Mesendoderm (in vitro differentiated cells): Measurements from ENCODE around the gene CPNE7.

ENCODE experiments used
- DNase-seq: peaks from one replicate; pipeline ENCODE4 v3.0.0; 2013
- H2AK5ac ChIP-seq: 2 replicates; pipeline ENCODE4 v1.6.1; 2013; ENCODE audit warnings: low read length, inconsistent platforms
- H2BK120ac ChIP-seq: 2 replicates; pipeline ENCODE4 v1.6.1; 2013; ENCODE audit warnings: low read depth, mild to moderate bottlenecking, low read length, moderate library complexity, mixed read lengths
- H2BK15ac ChIP-seq: replicated peaks from 2 replicates; pipeline ENCODE4 v1.6.1; 2013; ENCODE audit warnings: low read depth, mild to moderate bottlenecking, moderate library complexity
- H2BK5ac ChIP-seq: 2 replicates; pipeline ENCODE4 v1.6.1; 2013; ENCODE audit warnings: low read length, inconsistent platforms
- H3K18ac ChIP-seq: 2 replicates; pipeline ENCODE4 v1.6.1; 2013; ENCODE audit warnings: mild to moderate bottlenecking, low read length, mixed read lengths
- H3K23ac ChIP-seq: one replicate; pipeline ENCODE4 v1.6.1; 2013; ENCODE audit warnings: low read length
- H3K27ac ChIP-seq: 2 replicates; pipeline ENCODE4 v1.5.1; 2013; ENCODE audit warnings: low read depth, mild to moderate bottlenecking, inconsistent platforms, low read length, moderate library complexity
- H3K27me3 ChIP-seq: 2 replicates; pipeline ENCODE4 v1.6.1; 2013; ENCODE audit warnings: low read length, control low read depth, mild to moderate bottlenecking, inconsistent platforms; ENCODE audit not compliant: insufficient read depth, poor library complexity
- H3K36me3 ChIP-seq: 2 replicates; pipeline ENCODE4 v1.6.1; 2013; ENCODE audit warnings: low read length, inconsistent platforms; ENCODE audit not compliant: control insufficient read depth, insufficient read depth
- H3K4ac ChIP-seq: one replicate; pipeline ENCODE4 v1.6.1; 2013; ENCODE audit warnings: low read depth, mild to moderate bottlenecking, low read length, moderate library complexity
- H3K4me1 ChIP-seq: 2 replicates; pipeline ENCODE4 v1.6.1; 2013; ENCODE audit warnings: low read depth, low read length, inconsistent platforms; ENCODE audit not compliant: control insufficient read depth
- H3K4me2 ChIP-seq: 2 replicates; pipeline ENCODE4 v1.6.1; 2013; ENCODE audit warnings: low read length
- H3K4me3 ChIP-seq: 2 replicates; pipeline ENCODE4 v1.5.1; 2013; ENCODE audit warnings: mild to moderate bottlenecking, low read length
- H3K56ac ChIP-seq: one replicate; pipeline ENCODE4 v1.6.1; 2013; ENCODE audit warnings: low read length
- H3K79me1 ChIP-seq: 2 replicates; pipeline ENCODE4 v1.6.1; 2013; ENCODE audit warnings: low read length, inconsistent platforms
- H3K79me2 ChIP-seq: 2 replicates; pipeline ENCODE4 v1.6.1; 2013; ENCODE audit warnings: mild to moderate bottlenecking, low read length; ENCODE audit not compliant: control insufficient read depth, insufficient read depth
- H3K9ac ChIP-seq: 2 replicates; pipeline ENCODE4 v1.6.1; 2013; ENCODE audit warnings: low read length, inconsistent platforms
- H4K5ac ChIP-seq: one replicate; pipeline ENCODE4 v1.6.1; 2013; ENCODE audit warnings: low read length
- H4K8ac ChIP-seq: one replicate; pipeline ENCODE4 v1.6.1; 2013; ENCODE audit warnings: low read depth, mild to moderate bottlenecking, control low read depth, low read length, moderate library complexity
- WGBS: extraction: QIAGEN DNeasy Blood & Tissue Kit; methylation state at CpG from one replicate; pipeline ENCODE4 v1.1.7; 2013; ENCODE audit warnings: low lambda C conversion rate, missing lambda C conversion rate; ENCODE audit not compliant: insufficient coverage; ENCODE audit errors: extremely low coverage; 5-methylcytosine and 5-hydroxymethylcytosine counted together

CPNE7 gene

DNA sequence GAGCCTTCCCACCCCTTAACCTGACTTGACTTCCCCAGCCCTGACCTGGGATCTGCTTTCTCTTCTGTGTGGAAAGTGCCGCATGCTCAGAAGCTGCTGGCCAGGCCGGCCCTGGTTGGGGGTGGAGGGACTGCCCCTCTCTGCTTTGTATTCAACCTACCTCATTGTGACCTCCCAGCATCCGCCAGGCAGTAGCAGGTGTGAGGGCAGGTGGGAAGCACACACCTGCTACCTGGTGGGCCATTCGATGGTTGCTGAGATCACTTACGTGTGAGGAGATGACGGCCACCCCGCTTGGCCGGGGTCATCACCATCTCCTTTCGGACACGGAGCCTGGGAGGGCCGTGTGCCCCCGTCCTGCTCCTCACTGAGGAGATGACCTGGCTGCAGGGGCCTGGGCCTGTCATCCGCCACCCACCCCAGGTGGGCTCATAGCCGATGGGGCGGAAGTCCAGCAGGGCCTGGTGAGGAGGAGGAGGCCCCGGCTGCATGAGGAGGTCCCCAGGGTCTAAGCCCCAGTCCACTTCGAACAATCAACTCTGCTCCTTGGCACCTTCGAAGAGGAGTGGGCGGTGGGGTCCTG is 7.1 kb downstream of the CPNE7 start:
- WGBS, result no CpG with 5 or more reads among the region's 19 CpGs
- H2AK5ac ChIP-seq, result no peak overlapping the region
- no peak overlapping the region for H3K9ac ChIP-seq

DNA sequence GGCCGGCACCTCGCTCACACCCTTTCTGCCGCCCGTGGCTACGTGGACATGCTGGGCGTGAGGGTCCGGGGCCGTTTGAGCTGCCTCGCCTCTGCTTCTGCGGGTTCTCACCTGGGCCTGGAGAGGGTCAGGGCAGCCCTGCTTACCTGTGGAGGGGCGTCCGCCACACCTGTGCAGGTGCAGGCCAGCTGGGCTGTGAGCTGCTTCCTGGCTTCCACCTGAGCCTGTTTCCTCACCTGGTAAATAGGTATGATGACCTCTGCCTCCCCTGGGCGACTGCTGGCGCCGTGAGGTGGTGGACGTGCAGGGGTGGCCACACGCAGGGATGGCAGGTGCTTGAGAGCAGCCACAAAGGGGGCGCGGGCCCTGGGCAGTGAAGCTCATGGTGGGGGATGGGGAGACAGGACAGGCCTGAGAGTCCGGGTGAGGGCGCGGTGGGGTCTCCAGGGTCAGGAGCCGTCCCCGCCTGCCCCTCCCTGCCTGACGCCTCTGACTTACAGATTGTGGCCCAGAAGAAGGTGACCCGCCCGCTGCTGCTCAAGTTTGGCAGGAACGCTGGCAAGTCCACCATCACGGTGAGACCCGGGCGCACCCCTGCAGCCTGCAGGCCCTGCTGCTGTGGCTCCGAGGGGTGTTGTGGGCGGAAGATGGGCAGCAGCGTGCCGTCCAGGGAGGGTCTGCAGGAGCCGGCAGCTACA is 7.8 kb downstream of the CPNE7 start:
- Histone ChIP-seq H2BK5ac (no peak overlapping the region), H3K79me1 (no peaks in the 10 kb centered on the region), H2BK120ac (no peak overlapping the region), H3K27ac (no peak overlapping the region), H4K5ac (no peak overlapping the region), H3K79me2 (no peaks in the 10 kb centered on the region), H3K4ac (no peak overlapping the region), H2AK5ac (no peak overlapping the region), H3K9ac (no peak overlapping the region), H2BK15ac (no peak overlapping the region), H3K27me3 (no peaks in the 10 kb centered on the region), H3K36me3 (no peaks in the 10 kb centered on the region), H3K4me3 (no peak overlapping the region), H3K23ac (no peak overlapping the region), H3K4me1 (no peaks in the 10 kb centered on the region), H3K4me2 (no peak overlapping the region), H4K8ac (no peak overlapping the region), H3K18ac (no peak overlapping the region), H3K56ac (no peak overlapping the region)
- WGBS, result no CpG with 5 or more reads among the region's 36 CpGs
- DNase-seq, result no peak

More for the DNA sequence above, 7.1 kb downstream of the CPNE7 start:
- H3K27me3 ChIP-seq, result no peaks in the 10 kb centered on the region
- no peak overlapping the region for H3K4me3 ChIP-seq
- H2BK15ac ChIP-seq, result no peak overlapping the region
- no peak for DNase-seq
- no peaks in the 10 kb centered on the region for H3K4me1 ChIP-seq
- no peak overlapping the region for H3K23ac ChIP-seq
- H3K79me1 ChIP-seq, result no peaks in the 10 kb centered on the region
- no peak overlapping the region for H3K4ac ChIP-seq
- H2BK5ac ChIP-seq, result no peak overlapping the region
- H4K8ac ChIP-seq, result no peak overlapping the region
- no peak overlapping the region for H3K18ac ChIP-seq
- no peaks in the 10 kb centered on the region for H3K79me2 ChIP-seq
- no peak overlapping the region for H4K5ac ChIP-seq
- H3K56ac ChIP-seq, result no peak overlapping the region
- no peak overlapping the region for H3K27ac ChIP-seq
- no peak overlapping the region for H3K4me2 ChIP-seq
- no peak overlapping the region for H2BK120ac ChIP-seq
- no peaks in the 10 kb centered on the region for H3K36me3 ChIP-seq

DNA sequence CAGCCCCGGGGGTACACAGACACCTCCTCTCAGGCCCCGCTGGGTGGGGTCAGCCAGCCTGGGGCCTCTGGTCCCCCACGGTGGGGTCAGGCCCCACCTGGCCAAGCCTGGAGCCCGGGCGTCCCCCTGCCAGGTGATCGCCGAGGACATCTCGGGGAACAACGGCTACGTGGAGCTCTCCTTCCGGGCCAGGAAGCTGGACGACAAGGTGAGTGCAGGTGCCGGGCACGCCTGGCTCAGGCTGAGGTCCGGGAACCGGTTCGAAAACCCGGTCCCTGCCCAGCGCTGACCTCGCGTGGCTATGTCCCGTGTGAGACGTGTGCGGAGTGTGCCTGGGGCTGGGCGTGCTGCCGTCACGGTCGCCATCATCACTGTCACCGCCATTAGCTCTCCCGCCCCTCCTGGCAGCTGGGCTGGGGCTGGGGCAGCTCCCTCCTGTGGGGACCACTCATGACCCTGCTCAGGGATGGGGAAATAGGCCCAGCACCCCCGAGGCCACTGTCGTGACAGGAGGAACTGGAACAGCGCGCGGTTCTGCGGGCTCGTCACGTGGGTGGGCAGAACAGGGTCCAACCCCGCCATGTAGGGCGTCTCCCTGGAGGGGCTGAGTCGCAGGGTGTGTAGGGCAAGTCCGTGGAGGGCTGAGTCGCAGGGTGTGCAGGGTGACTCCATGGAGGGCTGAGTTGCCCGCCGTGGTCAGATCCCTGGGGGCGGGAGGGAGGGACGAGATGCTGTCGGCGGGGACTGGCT is 8.5 kb downstream of the CPNE7 start:
- no peak overlapping the region for H2BK120ac ChIP-seq
- no peak overlapping the region for H3K4me2 ChIP-seq
- H3K79me1 ChIP-seq, result no peaks in the 10 kb centered on the region
- no peak overlapping the region for H3K56ac ChIP-seq
- H2AK5ac ChIP-seq, result no peak overlapping the region
- no peak overlapping the region for H2BK5ac ChIP-seq
- H3K23ac ChIP-seq, result no peak overlapping the region
- no peak overlapping the region for H3K18ac ChIP-seq
- no peak overlapping the region for H3K27ac ChIP-seq
- no peak overlapping the region for H4K5ac ChIP-seq
- H3K4ac ChIP-seq, result no peak overlapping the region
- H3K4me3 ChIP-seq, result no peak overlapping the region
- no peaks in the 10 kb centered on the region for H3K79me2 ChIP-seq
- H3K9ac ChIP-seq, result no peak overlapping the region
- H3K27me3 ChIP-seq, result no peaks in the 10 kb centered on the region
- DNase-seq, result no peak
- no peak overlapping the region for H2BK15ac ChIP-seq
- no peaks in the 10 kb centered on the region for H3K36me3 ChIP-seq
- no peaks in the 10 kb centered on the region for H3K4me1 ChIP-seq
- H4K8ac ChIP-seq, result no peak overlapping the region
- WGBS, result no CpG with 5 or more reads among the region's 49 CpGs

DNA sequence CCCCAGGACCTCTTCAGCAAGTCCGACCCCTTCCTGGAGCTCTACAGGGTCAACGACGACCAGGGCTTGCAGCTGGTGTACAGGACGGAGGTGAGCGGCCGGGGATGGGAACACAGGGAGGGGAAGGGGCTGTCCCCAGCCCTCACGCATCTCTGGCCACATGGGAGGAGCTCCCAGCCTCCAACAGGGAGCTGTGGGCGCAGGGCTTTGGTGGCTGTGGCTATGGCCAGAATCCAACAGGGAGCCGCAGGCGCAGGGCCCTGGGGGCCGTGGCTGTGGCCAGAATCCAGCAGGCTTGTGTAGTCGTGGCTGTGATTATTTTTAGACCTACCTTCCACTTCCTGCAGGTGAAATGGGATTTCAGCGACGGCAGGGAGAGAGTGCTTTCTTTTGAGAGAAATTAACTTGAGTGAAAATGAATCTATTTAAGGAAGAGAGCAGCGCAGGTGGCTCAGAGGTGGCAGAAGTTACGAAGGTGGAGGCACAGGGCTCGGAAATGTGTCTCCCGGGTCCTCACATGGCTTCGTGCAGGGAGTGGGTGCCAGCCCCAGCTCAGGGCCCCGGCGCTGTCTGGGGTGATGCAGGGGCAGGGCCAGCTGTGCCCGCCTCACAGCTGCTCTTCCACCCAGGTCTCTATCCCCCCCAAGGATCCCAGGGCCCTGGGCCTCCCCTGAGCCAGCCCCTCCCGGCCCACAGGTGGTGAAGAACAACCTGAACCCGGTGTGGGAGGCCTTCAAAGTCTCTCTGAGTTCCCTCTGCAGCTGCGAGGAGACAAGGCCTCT is 9.4 kb downstream of the CPNE7 start:
- Histone ChIP-seq H2BK5ac (no peak overlapping the region), H3K4me3 (no peak overlapping the region)

DNA sequence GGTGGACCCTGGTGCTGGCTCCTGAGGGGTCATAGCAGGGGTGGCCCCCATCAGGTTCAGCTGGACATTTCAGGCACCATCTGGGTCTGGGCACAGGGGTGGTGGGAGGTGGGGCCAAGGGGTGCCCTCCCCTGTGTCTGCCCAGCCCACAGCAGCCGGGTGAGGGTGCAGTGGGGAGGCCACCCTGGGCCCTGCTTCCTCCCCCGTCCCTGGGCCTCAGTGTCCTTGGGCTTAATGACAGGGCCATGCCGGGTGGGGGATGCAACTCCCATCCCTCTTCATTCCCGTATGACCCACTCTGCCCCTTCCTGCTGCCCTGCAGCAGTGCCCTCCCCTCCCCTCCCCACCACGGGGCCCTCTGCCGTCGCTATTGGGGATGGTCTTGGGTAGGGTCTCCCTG is 10.7 kb downstream of the CPNE7 start:
- no CpG with 5 or more reads among the region's 7 CpGs for WGBS
- no peaks in the 10 kb centered on the region for H3K4me1 ChIP-seq
- no peaks in the 10 kb centered on the region for H3K79me1 ChIP-seq

More for the DNA sequence above, 9.4 kb downstream of the CPNE7 start:
- Histone ChIP-seq H3K56ac (no peak overlapping the region), H3K27ac (no peak overlapping the region), H3K9ac (no peak overlapping the region), H3K4me1 (no peaks in the 10 kb centered on the region), H4K8ac (no peak overlapping the region), H3K4me2 (no peak overlapping the region), H3K18ac (no peak overlapping the region), H3K36me3 (no peaks in the 10 kb centered on the region), H2BK120ac (no peak overlapping the region), H4K5ac (no peak overlapping the region), H3K79me2 (no peaks in the 10 kb centered on the region), H2BK15ac (no peak overlapping the region), H3K27me3 (no peaks in the 10 kb centered on the region), H3K23ac (no peak overlapping the region), H2AK5ac (no peak overlapping the region), H3K79me1 (no peaks in the 10 kb centered on the region), H3K4ac (no peak overlapping the region)
- WGBS, result no CpG with 5 or more reads among the region's 25 CpGs
- no peak for DNase-seq

More for the DNA sequence above, 10.7 kb downstream of the CPNE7 start:
- H2BK5ac ChIP-seq, result no peak overlapping the region
- no peak overlapping the region for H2BK15ac ChIP-seq
- H3K27ac ChIP-seq, result no peak overlapping the region
- H2BK120ac ChIP-seq, result no peak overlapping the region
- no peak overlapping the region for H3K4me3 ChIP-seq
- no peaks in the 10 kb centered on the region for H3K27me3 ChIP-seq
- no peak overlapping the region for H3K23ac ChIP-seq
- H3K36me3 ChIP-seq, result no peaks in the 10 kb centered on the region
- DNase-seq, result no peak
- H3K18ac ChIP-seq, result no peak overlapping the region
- H3K4ac ChIP-seq, result no peak overlapping the region
- no peak overlapping the region for H4K5ac ChIP-seq
- H3K4me2 ChIP-seq, result no peak overlapping the region
- H4K8ac ChIP-seq, result no peak overlapping the region
- H3K9ac ChIP-seq, result no peak overlapping the region
- no peak overlapping the region for H3K56ac ChIP-seq
- no peaks in the 10 kb centered on the region for H3K79me2 ChIP-seq
- H2AK5ac ChIP-seq, result no peak overlapping the region
